GM18511 (cell line): Measurements from ENCODE around the gene OPCML.

Experiments
- ATAC-seq: cut with Tn5 transposase; IDR thresholded peaks from one replicate; pipeline ENCODE4 v1.9.1; 2021; ENCODE audit warnings: mild to moderate bottlenecking, moderate library complexity; ENCODE audit not compliant: unreplicated experiment

OPCML gene

GRCh38 chr11:132838627-132839026 lies 693.7 kb downstream of the OPCML start:
- no peak for ATAC-seq

- ATAC-seq, result no peak
Observed at GRCh38 chr11:132831272-132831671, 701.0 kb downstream of the OPCML start.

GRCh38 chr11:132824642-132825041 lies 707.7 kb downstream of the OPCML start:
- ATAC-seq, result no peak

- ATAC-seq, result no peak
Observed at GRCh38 chr11:132822276-132822675, 710.0 kb downstream of the OPCML start.

- no peak for ATAC-seq
Observed at GRCh38 chr11:132821499-132821898, 710.8 kb downstream of the OPCML start.

GRCh38 chr11:132821014-132821413 lies 711.3 kb downstream of the OPCML start:
- ATAC-seq, result no peak

- ATAC-seq, result no peak
Observed at GRCh38 chr11:132818951-132819350, 713.4 kb downstream of the OPCML start.

- no peak for ATAC-seq
Observed at GRCh38 chr11:132817387-132817786, 714.9 kb downstream of the OPCML start.

- no peak for ATAC-seq
Observed at GRCh38 chr11:132814410-132814809, 717.9 kb downstream of the OPCML start.

- ATAC-seq, result no peak
Observed at GRCh38 chr11:132811649-132812048, 720.7 kb downstream of the OPCML start.

GRCh38 chr11:132809070-132809469 lies 723.2 kb downstream of the OPCML start:
- ATAC-seq, result no peak

- ATAC-seq, result no peak
Observed at GRCh38 chr11:132804258-132804657, 728.0 kb downstream of the OPCML start.

GRCh38 chr11:132803436-132803835 lies 728.9 kb downstream of the OPCML start:
- no peak for ATAC-seq

- ATAC-seq, result no peak
Observed at GRCh38 chr11:132802947-132803346, 729.4 kb downstream of the OPCML start.

- ATAC-seq, result no peak
Observed at GRCh38 chr11:132793831-132794230, 738.5 kb downstream of the OPCML start.

- no peak for ATAC-seq
Observed at GRCh38 chr11:132792341-132793140, 739.8 kb downstream of the OPCML start.

- no peak for ATAC-seq
Observed at GRCh38 chr11:132790971-132791370, 741.3 kb downstream of the OPCML start.

- ATAC-seq, result no peak
Observed at GRCh38 chr11:132790466-132790865, 741.8 kb downstream of the OPCML start.

- ATAC-seq, result no peak
Observed at GRCh38 chr11:132788816-132789325, 743.4 kb downstream of the OPCML start.

GRCh38 chr11:132785878-132786277 lies 746.4 kb downstream of the OPCML start:
- ATAC-seq, result no peak

- no peak for ATAC-seq
Observed at GRCh38 chr11:132784441-132784840, 747.9 kb downstream of the OPCML start.

- ATAC-seq, result no peak
Observed at GRCh38 chr11:132782102-132782501, 750.2 kb downstream of the OPCML start.

GRCh38 chr11:132780046-132780445 lies 752.3 kb downstream of the OPCML start:
- no peak for ATAC-seq
